IMR-90 (cell line): Measurements from ENCODE around the gene STK17A. TPM values are rescaled to one million over a fixed set of nuclear protein-coding genes. Genes with fewer than 3 reads are reported as not detected.

ENCODE experiments used
- ATAC-seq: fragments of 200-7000 bp; cut with Tn5 transposase; 2 replicates; pipeline ENCODE4 v1.9.1; 2020; ENCODE audit warnings: low read depth, mild to moderate bottlenecking, moderate library complexity
- BruUV-seq: library from RNA; stranded (reverse); fragments of 400-500 nt; replicated peaks from 2 replicates; lab custom pipeline; 2021; lab: Mats Ljungman, UMichigan
- CTCF ChIA-PET: fragments of 300-600 bp; formaldehyde crosslinking; extraction: SDS; loops from one replicate; lab custom pipeline; 2021; ENCODE audit warnings: antibody characterized with exemption; lab: Yijun Ruan, JAX
- POLR2A ChIA-PET: fragments of 300-600 bp; sonication (Branson Sonifier 250); formaldehyde crosslinking; loops from one replicate; lab custom pipeline; 2022; ENCODE audit warnings: antibody characterized with exemption; ENCODE audit not compliant: unreplicated experiment; lab: Charles Lee
- DNase-seq: peaks from one replicate; pipeline ENCODE4 v3.0.0; 2013
- H2AFZ ChIP-seq: replicated peaks from 2 replicates; pipeline ENCODE3; 2013; ENCODE audit warnings: low read length, mild to moderate bottlenecking; ENCODE audit not compliant: poor library complexity
- H2AK5ac ChIP-seq: 2 replicates; pipeline ENCODE4 v1.6.1; 2013; ENCODE audit warnings: low read depth, low read length, inconsistent platforms
- H2AK9ac ChIP-seq: replicated peaks from 2 replicates; pipeline ENCODE3; 2013; ENCODE audit warnings: mild to moderate bottlenecking, low read depth, low read length, moderate library complexity; ENCODE audit not compliant: poor library complexity
- H2BK120ac ChIP-seq: 2 replicates; pipeline ENCODE4 v1.6.1; 2013; ENCODE audit warnings: low read depth, low read length, inconsistent platforms
- H2BK15ac ChIP-seq: 3 replicates; pipeline ENCODE4 v1.6.1; 2013; ENCODE audit warnings: low read depth, low read length, inconsistent platforms
- H2BK20ac ChIP-seq: 2 replicates; pipeline ENCODE4 v1.6.1; 2013; ENCODE audit warnings: low read depth, mild to moderate bottlenecking, inconsistent platforms, low read length, moderate library complexity
- H2BK5ac ChIP-seq: 2 replicates; pipeline ENCODE4 v1.6.1; 2013; ENCODE audit warnings: mild to moderate bottlenecking, low read depth, low read length, inconsistent platforms; ENCODE audit not compliant: poor library complexity, severe bottlenecking
- H3K14ac ChIP-seq: replicated peaks from 2 replicates; pipeline ENCODE4 v1.6.1; 2013; ENCODE audit warnings: low read depth, low read length, inconsistent platforms
- H3K18ac ChIP-seq: 2 replicates; pipeline ENCODE4 v1.6.1; 2013; ENCODE audit warnings: low read depth, low read length, control low read depth
- H3K23ac ChIP-seq: 2 replicates; pipeline ENCODE4 v1.6.1; 2013; ENCODE audit warnings: low read depth, low read length, inconsistent platforms
- H3K27ac ChIP-seq: 2 replicates; pipeline ENCODE4 v1.5.1; 2013; ENCODE audit warnings: mild to moderate bottlenecking, control low read depth, low read length; ENCODE audit not compliant: insufficient read depth
- H3K27me3 ChIP-seq: 2 replicates; pipeline ENCODE4 v1.6.1; 2013; ENCODE audit warnings: low read length; ENCODE audit not compliant: control insufficient read depth, insufficient read depth
- H3K36me3 ChIP-seq: 2 replicates; pipeline ENCODE4 v1.6.1; 2013; ENCODE audit warnings: low read length, mixed read lengths; ENCODE audit not compliant: control insufficient read depth, insufficient read depth
- H3K4ac ChIP-seq: 2 replicates; pipeline ENCODE4 v1.6.1; 2013; ENCODE audit warnings: low read depth, low read length, inconsistent platforms
- H3K4me1 ChIP-seq: 2 replicates; pipeline ENCODE4 v1.6.1; 2013; ENCODE audit warnings: low read length, mixed read lengths; ENCODE audit not compliant: control insufficient read depth, insufficient read depth
- H3K4me2 ChIP-seq: 2 replicates; pipeline ENCODE4 v1.6.1; 2013; ENCODE audit warnings: low read depth, mild to moderate bottlenecking, control low read depth, low read length, moderate library complexity
- H3K4me3 ChIP-seq: 2 replicates; pipeline ENCODE4 v1.5.1; 2013; ENCODE audit warnings: low read depth, mild to moderate bottlenecking, control low read depth, low read length, moderate library complexity; ENCODE audit not compliant: insufficient read depth
- H3K56ac ChIP-seq: 2 replicates; pipeline ENCODE4 v1.6.1; 2013; ENCODE audit warnings: low read length, inconsistent platforms; ENCODE audit not compliant: insufficient read depth; ENCODE audit errors: extremely low read depth
- H3K79me1 ChIP-seq, 2 experiments: 2 replicates each; pipeline ENCODE4 v1.6.1; 2013; ENCODE audit warnings: low read length in 2 of 2, inconsistent platforms in 1 of 2, low read depth in 1 of 2
- H3K9ac ChIP-seq: 2 replicates; pipeline ENCODE4 v1.6.1; 2013; ENCODE audit warnings: low read depth, low read length, control low read depth
- H3K9me1 ChIP-seq: 2 replicates; pipeline ENCODE4 v1.6.1; 2013; ENCODE audit warnings: low read length, inconsistent platforms; ENCODE audit not compliant: insufficient read depth
- H3K9me3 ChIP-seq: 2 replicates; pipeline ENCODE4 v1.6.1; 2013; ENCODE audit warnings: low read length; ENCODE audit not compliant: control insufficient read depth, insufficient read depth
- H4K20me1 ChIP-seq: 2 replicates; pipeline ENCODE4 v1.6.1; 2013; ENCODE audit warnings: low read length, inconsistent platforms; ENCODE audit not compliant: insufficient read depth
- H4K5ac ChIP-seq: 2 replicates; pipeline ENCODE4 v1.6.1; 2013; ENCODE audit warnings: mild to moderate bottlenecking, low read depth, low read length, control low read depth
- H4K8ac ChIP-seq, 2 experiments: 2 replicates each; pipeline ENCODE4 v1.6.1; 2013; ENCODE audit warnings: low read depth in 2 of 2, low read length in 2 of 2, control low read depth in 1 of 2, inconsistent platforms in 1 of 2
- H4K91ac ChIP-seq: 2 replicates; pipeline ENCODE4 v1.6.1; 2013; ENCODE audit warnings: low read depth, low read length, inconsistent platforms; ENCODE audit not compliant: insufficient read depth
- BHLHE40 ChIP-seq: fragments of 150-350 bp; IDR thresholded peaks from 2 replicates; pipeline ENCODE4 v1.6.1; 2016; ENCODE audit warnings: mild to moderate bottlenecking, low read depth, low read length
- CHD1 ChIP-seq: IDR thresholded peaks from 2 replicates; pipeline ENCODE4 v1.6.1; 2012; ENCODE audit warnings: low read depth, low read length, improper control_type of control experiment
- CTCF ChIP-seq: conservative IDR thresholded peaks from 2 replicates; pipeline ENCODE4 v1.5.1; 2012; ENCODE audit warnings: mild to moderate bottlenecking, low read depth, low read length, improper control_type of control experiment
- ELK1 ChIP-seq: fragments of 150-350 bp; IDR thresholded peaks from 2 replicates; pipeline ENCODE4 v1.6.1; 2016; ENCODE audit warnings: low read depth, mild to moderate bottlenecking, low read length, moderate library complexity, borderline replicate concordance
- MAFK ChIP-seq: IDR thresholded peaks from 2 replicates; pipeline ENCODE4 v1.6.1; 2012; ENCODE audit warnings: low read depth, low read length, improper control_type of control experiment
- MAZ ChIP-seq: IDR thresholded peaks from 2 replicates; pipeline ENCODE4 v1.6.1; 2012; ENCODE audit warnings: low read depth, mild to moderate bottlenecking, low read length, improper control_type of control experiment, moderate library complexity, borderline replicate concordance
- POLR2A ChIP-seq: IDR thresholded peaks from 2 replicates; pipeline ENCODE4 v1.6.1; 2012; ENCODE audit warnings: mild to moderate bottlenecking, low read depth, low read length
- RAD21 ChIP-seq: IDR thresholded peaks from 2 replicates; pipeline ENCODE4 v1.6.1; 2012; ENCODE audit warnings: low read length, improper control_type of control experiment
- RFX5 ChIP-seq: IDR thresholded peaks from 2 replicates; pipeline ENCODE4 v1.8.0; 2012; ENCODE audit warnings: low read depth, mild to moderate bottlenecking, low read length, moderate library complexity
- SMC3 ChIP-seq: fragments of 150-350 bp; IDR thresholded peaks from 2 replicates; pipeline ENCODE4 v1.6.1; 2016; ENCODE audit warnings: low read depth, mild to moderate bottlenecking, antibody characterized with exemption, low read length, moderate library complexity
- WGBS, 2 experiments: methylation state at CpG; one replicate each; pipeline versions ENCODE4 v1.1.5 to v1.1.7; 2013; ENCODE audit warnings: missing lambda C conversion rate in 2 of 2; ENCODE audit not compliant: insufficient read length in 1 of 2; ENCODE audit errors: extremely low coverage in 2 of 2; 5-methylcytosine and 5-hydroxymethylcytosine counted together
- dilution Hi-C: fragments of 300-500 bp; cut with HindIII; formaldehyde crosslinking; loops from one replicate; pipeline ENCODE4 v1.14.3; 2018; ENCODE audit warnings: low sequenced_read_pairs; ENCODE audit not compliant: unreplicated experiment
- in situ Hi-C: fragments of 300-500 bp; cut with MboI; formaldehyde crosslinking; loops from 3 replicates; pipeline ENCODE4 v1.14.3; 2019; ENCODE audit warnings: low sequenced_read_pairs, inconsistent platforms, mixed read lengths
- intact Hi-C: fragments of 100-400 bp; cut with micrococcal nuclease; formaldehyde crosslinking; loops from 2 replicates; pipeline ENCODE4 v1.10.0; 2022
- polyA plus RNA-seq, 3 experiments: library from polyadenylated mRNA; depleted of rRNA; stranded (reverse); fragments of >200 nt; gene quantifications; 2 replicates each; pipeline ENCODE4 v1.2.3, GENCODE V29; 2012; ENCODE audit warnings: low replicate concordance in 1 of 3
- total RNA-seq: library from RNA; depleted of rRNA; stranded (reverse); fragments of >200 nt; gene quantifications from 2 replicates; pipeline ENCODE4 v1.2.3, GENCODE V29; 2012

The STK17A gene
- total and polyA plus RNA-seq, 2 of the 4 experiments (the other 2 are of a cell fraction): 40.5 to 50.5 TPM

- ChIA-PET POLR2A (no interaction called here), CTCF (interaction anchor here (1.3 kb wide), 1 partner anchor 95 kb away, joined by 3 read pairs; no protein-coding TSS in a partner anchor)
- no peak overlapping the region for H3K23ac ChIP-seq
- no peak overlapping the region for H2BK15ac ChIP-seq
- TF ChIP-seq CHD1: no peak
- TF ChIP-seq RAD21: no peak
- no peak for TF ChIP-seq BHLHE40
- TF ChIP-seq CTCF: no peak
- no peak for TF ChIP-seq MAFK
- no peak for TF ChIP-seq RFX5
- no peak for TF ChIP-seq ELK1
- no peak for TF ChIP-seq POLR2A
- no peak for TF ChIP-seq SMC3
- TF ChIP-seq MAZ: no peak
- no peak overlapping the region for H4K8ac ChIP-seq
- H3K18ac ChIP-seq: no peak overlapping the region
- BruUV-seq: no TSS peak
- peaks cover 21 to 52% of the 10 kb centered on the region in 2 experiments for H3K79me1 ChIP-seq
- no peak overlapping the region for H2AFZ ChIP-seq
- no peak overlapping the region for H3K9ac ChIP-seq
- H2BK20ac ChIP-seq: no peak overlapping the region
- ATAC-seq: no peak
- no peak overlapping the region for H2AK9ac ChIP-seq
- in situ Hi-C loops (no loop called here), intact Hi-C loops (no loop called here), dilution Hi-C loops (no loop called here)
- H3K27me3 ChIP-seq: no peaks in the 10 kb centered on the region
- H3K14ac ChIP-seq: no peak overlapping the region
- DNase-seq: no peak
- H4K5ac ChIP-seq: no peak overlapping the region
- H3K4me2 ChIP-seq: no peak overlapping the region
- H3K27ac ChIP-seq: no peak overlapping the region
- H3K4ac ChIP-seq: no peak overlapping the region
- H2BK5ac ChIP-seq: no peak overlapping the region
- H3K4me1 ChIP-seq: no peaks in the 10 kb centered on the region
- peaks cover 42% of the 10 kb centered on the region for H4K20me1 ChIP-seq
- H3K4me3 ChIP-seq: no peak overlapping the region
- no peak overlapping the region for H2AK5ac ChIP-seq
- H3K9me3 ChIP-seq: no peaks in the 10 kb centered on the region
- no peak overlapping the region for H2BK120ac ChIP-seq
- H3K56ac ChIP-seq: no peak overlapping the region
- H3K9me1 ChIP-seq: peaks cover 11% of the 10 kb centered on the region
- H3K36me3 ChIP-seq: peaks cover 26% of the 10 kb centered on the region
- H4K91ac ChIP-seq: no peak overlapping the region
- no CpG with 5 or more reads among the region's 1 CpG for WGBS, 2 experiments
These were observed 21.3 kb downstream of the STK17A start for GRCh38 chr7:43604251-43604650.
